ENCODE measurements around the gene PPM1K. TPM values are rescaled to one million over a fixed set of nuclear protein-coding genes. Genes with fewer than 3 reads are reported as not detected.
A peak's percentile ranks its signal among the peaks of the same experiment; 100 is the strongest.

Gene PPM1K
- total RNA-seq, 2 experiments from 2014 or later = 40.8 to 42.2 TPM

DNA sequence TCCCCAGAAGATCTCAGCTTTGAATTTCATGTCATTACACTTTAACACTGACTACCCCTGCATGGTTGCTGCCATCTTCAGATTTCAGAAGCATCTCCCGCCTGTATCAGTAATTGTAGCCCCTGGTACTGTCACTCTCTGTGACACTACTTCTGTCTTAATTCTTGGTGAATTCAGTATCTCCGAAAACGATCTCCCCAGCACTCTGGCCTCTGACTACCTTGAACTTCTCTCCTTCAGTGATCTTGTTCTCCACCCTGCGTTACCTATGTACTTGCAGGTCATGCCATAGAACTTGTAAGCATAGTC is 72.2 kb downstream of the PPM1K start:
- Mint-ChIP-seq H3K27me3 (no peaks in the 10 kb centered on the region), H3K4me3 (no peak overlapping the region), H3K36me3 (no peaks in the 10 kb centered on the region), H3K4me1 (no peaks in the 10 kb centered on the region), H3K9me3 (no peaks in the 10 kb centered on the region), H3K27ac (no peak overlapping the region)
- no peak for DNase-seq

DNA sequence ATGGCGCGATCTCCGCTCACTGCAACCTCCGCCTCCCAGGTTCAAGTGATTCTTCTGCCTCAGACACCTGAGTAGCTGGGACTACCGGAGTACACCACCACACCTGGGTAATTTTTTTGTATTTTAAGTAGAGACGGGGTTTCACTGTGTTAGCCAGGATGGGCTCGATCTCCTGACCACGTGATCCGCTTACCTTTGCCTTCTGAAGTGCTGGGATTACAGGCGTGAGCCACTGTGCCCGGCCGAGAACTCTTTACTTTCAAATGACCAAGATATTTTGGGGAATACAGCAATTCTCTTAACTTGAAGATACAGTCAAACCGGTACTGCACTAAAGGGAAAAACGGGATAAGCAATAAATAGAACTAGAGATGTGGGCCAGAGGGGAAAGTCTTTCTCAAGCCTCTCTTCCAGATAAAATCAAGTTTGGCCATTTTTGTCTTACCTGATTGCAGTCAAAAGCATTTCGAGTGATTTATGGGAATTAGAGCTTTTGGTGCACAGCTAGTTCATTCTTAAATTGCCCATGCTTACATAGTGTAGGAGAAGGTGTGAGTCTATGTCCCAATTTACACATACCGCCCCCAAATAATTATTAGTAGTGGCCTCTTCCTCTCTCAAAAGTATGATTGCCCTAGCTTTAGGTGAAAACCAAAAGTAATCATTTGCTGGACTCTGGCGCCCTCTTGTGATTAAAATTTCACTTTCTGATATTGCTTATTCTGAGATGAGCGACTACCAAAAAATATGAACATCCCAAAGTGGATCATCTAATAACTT is 72.7 kb downstream of the PPM1K start:
- Mint-ChIP-seq H3K4me1 (no peaks in the 10 kb centered on the region), H3K36me3 (no peaks in the 10 kb centered on the region), H3K27me3 (no peaks in the 10 kb centered on the region), H3K27ac (no peak overlapping the region), H3K9me3 (no peaks in the 10 kb centered on the region), H3K4me3 (no peak overlapping the region)
- peak; percentile 20 for DNase-seq

DNA sequence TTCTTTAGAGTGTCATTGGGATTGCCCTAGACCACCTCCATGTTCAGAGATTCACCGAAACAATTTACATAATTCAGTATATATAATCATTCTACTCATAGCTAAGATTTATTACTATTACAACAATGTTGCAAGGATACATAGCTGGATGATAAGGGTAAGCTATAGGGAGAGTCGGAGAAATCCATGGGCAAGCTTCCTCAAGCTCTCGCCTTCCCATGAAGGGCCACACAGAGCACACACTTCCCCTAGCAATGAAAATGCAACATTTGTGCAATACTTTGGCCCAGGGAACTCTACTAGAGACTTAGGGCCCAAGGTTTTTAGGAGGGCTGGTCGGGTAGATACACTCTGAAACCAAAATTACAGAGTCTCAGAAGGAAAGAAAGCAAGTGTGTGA is 76.2 kb downstream of the PPM1K start:
- no peaks in the 10 kb centered on the region for H3K36me3 Mint-ChIP-seq
- DNase-seq = no peak
- H3K9me3 Mint-ChIP-seq = no peaks in the 10 kb centered on the region
- H3K4me3 Mint-ChIP-seq = peak overlapping the region; percentile 6
- no peaks in the 10 kb centered on the region for H3K27me3 Mint-ChIP-seq
- no peaks in the 10 kb centered on the region for H3K4me1 Mint-ChIP-seq
- no peak overlapping the region for H3K27ac Mint-ChIP-seq

Other genes with a start within 250 kb of the PPM1K start
- gene ABCG2, start 125.9 kb downstream of the PPM1K start, total RNA-seq = under 1 TPM; 0.66 to 0.78 TPM
- gene HERC6, start 94.3 kb upstream of the PPM1K start, total RNA-seq = 1 to 10 TPM; 6.4 to 6.6 TPM
- gene HERC5, start 172.6 kb upstream of the PPM1K start, total RNA-seq = 10 to 100 TPM; 10.7 to 12.2 TPM
- gene PYURF, start 239.2 kb upstream of the PPM1K start, total RNA-seq = 10 to 100 TPM; 64.3 to 66.4 TPM